K562 (cell line): ENCODE measurements around the gene TSHZ1. TPM values are rescaled to one million over a fixed set of nuclear protein-coding genes. Genes with fewer than 3 reads are reported as not detected.

Source experiments
- ATAC-seq: fragments of 200-7000 bp; cut with Tn5 transposase; 3 replicates; pipeline ENCODE4 v1.9.1; 2020; ENCODE audit warnings: moderate library complexity
- BruUV-seq: library from RNA; stranded (reverse); fragments of 400-500 nt; replicated peaks from 2 replicates; lab custom pipeline; 2021; lab: Mats Ljungman, UMichigan
- CTCF ChIA-PET: fragments of 300-600 bp; formaldehyde crosslinking; extraction: SDS; loops from one replicate; lab custom pipeline; 2021; ENCODE audit warnings: low intra/inter-chr PET ratio; lab: Yijun Ruan, JAX
- POLR2A ChIA-PET: fragments of 300-600, 350-650 bp; sonication (Branson Sonifier 250); formaldehyde crosslinking; extraction: SDS; loops from one replicate; lab custom pipeline; 2021; ENCODE audit warnings: antibody characterized with exemption, inconsistent platforms; lab: Yijun Ruan, JAX
- DNase-seq, 4 experiments: peaks; one replicate each; pipeline versions ENCODE4 v3.0.0 to v3.0.0-alpha.2; 2011 to 2018; ENCODE audit warnings: low spot score in 3 of 4, mixed read lengths in 3 of 4; ENCODE audit errors: extremely low read depth in 1 of 4
- FAIRE-seq: peaks from 2 replicates; lab custom pipeline; 2011; peaks lifted over from hg19 to GRCh38; lab: Jason Lieb, UNC
- H2AFZ ChIP-seq: 2 replicates; pipeline ENCODE4 v1.6.0; 2011; ENCODE audit warnings: low read depth, low read length, control low read depth, inconsistent platforms
- H3K27ac ChIP-seq: fragments of 200-600 bp; 3 replicates; pipeline ENCODE4 v1.8.0; 2011; ENCODE audit warnings: low read depth, mild to moderate bottlenecking, control low read depth, inconsistent platforms, low read length, moderate library complexity, mixed read lengths; ENCODE audit errors: extremely low read depth
- H3K27me3 ChIP-seq, 2 experiments: fragments of 300-600 bp in 1 of 2; 2 replicates in 1 of 2; 3 replicates in 1 of 2; pipeline versions ENCODE4 v1.6.0 to v1.8.0; 2011; ENCODE audit warnings: inconsistent platforms in 2 of 2, low read length in 2 of 2, mild to moderate bottlenecking in 1 of 2, mixed read lengths in 1 of 2, moderate library complexity in 1 of 2; ENCODE audit not compliant: control insufficient read depth in 2 of 2, insufficient read depth in 2 of 2
- H3K36me3 ChIP-seq: fragments of 300-600 bp; 3 replicates; pipeline ENCODE4 v1.8.0; 2011; ENCODE audit warnings: mild to moderate bottlenecking, low read length, inconsistent platforms; ENCODE audit not compliant: control insufficient read depth, insufficient read depth
- H3K4me1 ChIP-seq, 2 experiments: fragments of 200-600 bp in 1 of 2; replicated peaks in 1 of 2; 2 replicates in 1 of 2; 3 replicates in 1 of 2; pipeline versions ENCODE4 v1.5.1 to v1.8.0; 2011; ENCODE audit warnings: inconsistent platforms in 2 of 2, low read length in 2 of 2, mild to moderate bottlenecking in 1 of 2, mixed read lengths in 1 of 2, moderate library complexity in 1 of 2; ENCODE audit not compliant: control insufficient read depth in 2 of 2, insufficient read depth in 2 of 2
- H3K4me2 ChIP-seq: 2 replicates; pipeline ENCODE4 v1.6.1; 2011; ENCODE audit warnings: low read length, control low read depth, inconsistent platforms, mixed read lengths; ENCODE audit not compliant: insufficient read depth
- H3K4me3 ChIP-seq: fragments of 200-600 bp; sonication (generic), shearing (Covaris generic); 2 replicates; pipeline ENCODE4 v1.5.1; 2016; ENCODE audit warnings: control low read depth, inconsistent platforms
- H3K79me2 ChIP-seq: fragments of 200-600 bp; 3 replicates; pipeline ENCODE4 v1.8.0; 2011; ENCODE audit warnings: low read length, inconsistent platforms; ENCODE audit not compliant: control insufficient read depth, insufficient read depth
- H3K9ac ChIP-seq, 2 experiments: 2 replicates each; pipeline versions ENCODE4 v1.6.0 to v1.6.1; 2011; ENCODE audit warnings: low read depth in 2 of 2, low read length in 2 of 2, control low read depth in 1 of 2, inconsistent platforms in 1 of 2, mild to moderate bottlenecking in 1 of 2, mixed read lengths in 1 of 2; ENCODE audit not compliant: insufficient read depth in 1 of 2
- H3K9me1 ChIP-seq: one replicate; pipeline ENCODE4 v1.6.0; 2011; ENCODE audit warnings: inconsistent platforms, mild to moderate bottlenecking, low read length, moderate library complexity; ENCODE audit not compliant: control insufficient read depth, insufficient read depth
- H3K9me3 ChIP-seq: replicated peaks from 2 replicates; pipeline ENCODE4 v1.5.1; 2011; ENCODE audit warnings: low read depth, low read length, inconsistent platforms; ENCODE audit not compliant: control insufficient read depth, insufficient read depth
- H4K20me1 ChIP-seq: replicated peaks from 2 replicates; pipeline ENCODE4 v1.6.1; 2011; ENCODE audit warnings: low read length, inconsistent platforms, mixed read lengths; ENCODE audit not compliant: control insufficient read depth, insufficient read depth
- ARID3A ChIP-seq: IDR thresholded peaks from 2 replicates; pipeline ENCODE4 v1.6.1; 2012; ENCODE audit warnings: low read depth, low read length, improper control_type of control experiment, borderline replicate concordance
- ARID3B ChIP-seq: fragments of 250-450 bp; sonication (Bioruptor Pico); IDR thresholded peaks from 2 replicates; pipeline ENCODE4 v1.4.0; 2020; ENCODE audit warnings: borderline replicate concordance
- MTA1 ChIP-seq: fragments of 450-650 bp; IDR thresholded peaks from 2 replicates; pipeline ENCODE4 v1.6.1; 2017; ENCODE audit warnings: borderline replicate concordance
- PCBP1 ChIP-seq: fragments of 200-400 bp; formaldehyde crosslinking; IDR thresholded peaks from 2 replicates; pipeline ENCODE4 v1.6.1; 2018; ENCODE audit warnings: mild to moderate bottlenecking, low read depth, low read length; ENCODE audit not compliant: poor library complexity, severe bottlenecking
- PHB2 ChIP-seq: fragments of 450-650 bp; IDR thresholded peaks from 2 replicates; pipeline ENCODE4 v1.6.1; 2017; ENCODE audit warnings: low read depth
- RBM39 ChIP-seq: fragments of 200-400 bp; formaldehyde crosslinking; optimal IDR thresholded peaks from 2 replicates; pipeline ENCODE3; 2018; ENCODE audit warnings: low read depth, low read length
- XRCC3 ChIP-seq: fragments of 450-650 bp; IDR thresholded peaks from 2 replicates; pipeline ENCODE4 v1.6.1; 2017; ENCODE audit warnings: mild to moderate bottlenecking, moderate library complexity
- ZFP1 ChIP-seq: fragments of 450-650 bp; formaldehyde crosslinking; IDR thresholded peaks from 2 replicates; pipeline ENCODE4 v1.4.0; 2020; ENCODE audit warnings: mild to moderate bottlenecking, mixed read lengths
- WGBS: fragments of 100-300 bp; shearing (Covaris generic); methylation state at CpG from one replicate; pipeline ENCODE4 v1.1.6; 2016; ENCODE audit warnings: low coverage, mixed read lengths; ENCODE audit not compliant: insufficient coverage; ENCODE audit errors: missing lambda C conversion rate; 5-methylcytosine and 5-hydroxymethylcytosine counted together
- in situ Hi-C: fragments of 300-500 bp; cut with MboI; formaldehyde crosslinking; loops from 4 replicates; pipeline ENCODE4 v1.15.0; 2018; ENCODE audit warnings: inconsistent platforms, mixed read lengths
- intact Hi-C: fragments of 100-400 bp; cut with micrococcal nuclease; formaldehyde crosslinking; loops from 2 replicates; pipeline ENCODE4 v1.14.2; 2022
- polyA plus RNA-seq, 8 experiments: library from polyadenylated mRNA; depleted of rRNA in 4 of 8; stranded (reverse) in 5 of 8; unstranded in 3 of 8; fragments of >200 nt; fragmentation: Nextera tagmentation in 2 of 8; fragmentation: Illumina TruSeq in 1 of 8; extraction: Ambion mirVana in 2 of 8; extraction: Trizol in 1 of 8; gene quantifications; 2 replicates each; pipeline versions ENCODE4 v1.2.1 to v1.2.3, GENCODE V29; 2011 to 2014; ENCODE audit warnings: inconsistent platforms in 1 of 8, missing spikeins in 1 of 8
- total RNA-seq, 7 experiments: library from RNA; depleted of rRNA in 6 of 7; stranded (reverse); fragments of >200 nt in 6 of 7; fragmentation: Illumina TruSeq in 2 of 7; extraction: Trizol in 2 of 7; gene quantifications; 2 replicates each; pipeline versions ENCODE4 v1.2.1 to v1.2.3, GENCODE V29; 2011 to 2021; ENCODE audit warnings: low replicate concordance in 1 of 7
- TF ChIP-seq, protein P1 (sequence below): fragments of 450-650 bp; IDR thresholded peaks from 2 replicates; pipeline ENCODE4 v1.6.1; 2017; ENCODE audit warnings: mild to moderate bottlenecking, moderate library complexity
- TF ChIP-seq, protein P2 (sequence below): fragments of 450-650 bp; IDR thresholded peaks from 2 replicates; pipeline ENCODE4 v1.6.1; 2016; ENCODE audit warnings: borderline replicate concordance
- TF ChIP-seq, protein P3 (sequence below): fragments of 450-650 bp; formaldehyde crosslinking; IDR thresholded peaks from 2 replicates; pipeline ENCODE4 v1.4.0; 2020; ENCODE audit warnings: mild to moderate bottlenecking, mixed read lengths

Gene TSHZ1
- total and polyA plus RNA-seq, 9 of the 15 experiments (the other 6 are each of a cell fraction or from before 2014, with no cell fraction given): 1.1 to 7.2 (median 2.7) TPM

DNA sequence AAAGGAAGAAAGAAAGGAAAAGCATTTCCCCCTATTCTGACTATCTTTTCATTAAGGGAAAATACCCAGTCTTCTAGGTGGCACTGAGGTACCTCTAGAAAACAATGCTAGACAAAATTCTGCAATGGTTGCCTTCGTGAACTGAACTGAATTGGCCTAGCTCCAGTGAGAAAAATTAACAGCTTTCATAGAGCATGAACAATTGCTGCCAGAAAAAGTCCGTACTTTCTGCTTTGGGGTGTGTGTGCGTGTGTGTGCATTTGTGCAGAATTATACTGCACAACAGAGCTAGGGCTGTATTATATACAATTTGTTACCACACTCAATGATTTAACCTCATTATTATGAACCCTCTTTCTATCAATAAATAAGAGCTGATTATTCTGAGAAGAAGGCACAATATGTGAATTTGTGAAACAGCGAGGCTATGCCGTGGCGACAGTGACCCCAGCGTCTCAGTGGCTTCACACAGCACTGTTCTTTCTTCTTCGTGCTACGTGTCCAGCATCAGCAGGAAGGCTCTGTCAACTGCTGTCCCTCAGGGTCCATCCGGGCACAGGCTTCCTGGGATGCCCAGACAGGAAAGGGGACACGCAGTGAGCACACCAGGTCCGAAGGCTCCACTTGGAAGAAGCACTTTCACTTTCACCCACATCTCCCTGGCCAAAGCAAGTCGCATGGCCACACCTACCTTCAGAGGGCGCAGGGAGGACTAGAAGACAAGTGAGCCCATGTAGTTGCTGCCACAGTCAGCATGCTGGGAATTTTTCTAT lies 49.2 kb upstream of the TSHZ1 start (continued):
- TF ChIP-seq, protein P1, sequence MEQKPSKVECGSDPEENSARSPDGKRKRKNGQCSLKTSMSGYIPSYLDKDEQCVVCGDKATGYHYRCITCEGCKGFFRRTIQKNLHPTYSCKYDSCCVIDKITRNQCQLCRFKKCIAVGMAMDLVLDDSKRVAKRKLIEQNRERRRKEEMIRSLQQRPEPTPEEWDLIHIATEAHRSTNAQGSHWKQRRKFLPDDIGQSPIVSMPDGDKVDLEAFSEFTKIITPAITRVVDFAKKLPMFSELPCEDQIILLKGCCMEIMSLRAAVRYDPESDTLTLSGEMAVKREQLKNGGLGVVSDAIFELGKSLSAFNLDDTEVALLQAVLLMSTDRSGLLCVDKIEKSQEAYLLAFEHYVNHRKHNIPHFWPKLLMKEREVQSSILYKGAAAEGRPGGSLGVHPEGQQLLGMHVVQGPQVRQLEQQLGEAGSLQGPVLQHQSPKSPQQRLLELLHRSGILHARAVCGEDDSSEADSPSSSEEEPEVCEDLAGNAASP: no peak
- TF ChIP-seq XRCC3 (no peak), ZFP1 (CRISPR knock-in tag) (no peak), RBM39 (no peak), ARID3A (no peak)

DNA sequence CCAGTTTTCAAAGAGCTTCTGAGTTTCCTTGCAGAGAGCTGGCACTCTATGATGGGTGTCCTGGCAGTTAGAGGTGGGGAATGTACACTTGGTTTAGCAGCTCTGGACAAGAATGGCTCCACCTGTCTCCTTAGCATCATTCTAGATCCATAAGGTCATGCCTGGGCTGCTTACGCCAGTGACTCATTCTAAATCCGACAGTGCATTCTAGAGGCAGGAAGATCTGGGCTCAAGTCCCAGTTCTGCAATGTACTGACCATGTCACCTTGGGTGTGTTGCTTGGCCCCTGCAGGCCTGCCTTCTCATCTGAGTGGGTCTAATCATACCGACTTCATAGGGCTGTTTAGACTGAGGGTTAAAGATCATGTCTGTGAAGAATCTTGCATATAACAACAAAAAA lies 48.1 kb upstream of the TSHZ1 start:
- DNase-seq (no peak), ATAC-seq (no peak), FAIRE-seq (no peak)
- H3K9me1 ChIP-seq: no peaks in the 10 kb centered on the region
- POLR2A ChIA-PET: no interaction called here
- no peaks in the 10 kb centered on the region for H3K36me3 ChIP-seq
- no peak overlapping the region for H3K4me3 ChIP-seq
- intact Hi-C loops: loop anchor here (10.0 kb wide), 1 partner anchor 312 kb away; no protein-coding TSS in a partner anchor
- H4K20me1 ChIP-seq: no peaks in the 10 kb centered on the region
- H2AFZ ChIP-seq: no peak overlapping the region
- CTCF ChIA-PET: interaction anchor here (0.5 kb wide), 1 partner anchor 531 kb away, joined by 3 read pairs; no protein-coding TSS in a partner anchor
- peaks cover 0 to 7% of the 10 kb centered on the region in 2 experiments; a peak in 1 of 5 replicates for H3K4me1 ChIP-seq
- no TSS peak for BruUV-seq
- H3K9me3 ChIP-seq: no peaks in the 10 kb centered on the region
- in situ Hi-C loops: no loop called here
- peaks cover 14 to 63% of the 10 kb centered on the region in 2 experiments for H3K27me3 ChIP-seq
- no peak overlapping the region for H3K4me2 ChIP-seq
- no peak overlapping the region for H3K9ac ChIP-seq
- no peak overlapping the region for H3K27ac ChIP-seq
- 0% methylated on average over 1 of the region's 3 CpGs for WGBS
- no peaks in the 10 kb centered on the region for H3K79me2 ChIP-seq
- no peak for TF ChIP-seq RBM39
- TF ChIP-seq, protein P2, sequence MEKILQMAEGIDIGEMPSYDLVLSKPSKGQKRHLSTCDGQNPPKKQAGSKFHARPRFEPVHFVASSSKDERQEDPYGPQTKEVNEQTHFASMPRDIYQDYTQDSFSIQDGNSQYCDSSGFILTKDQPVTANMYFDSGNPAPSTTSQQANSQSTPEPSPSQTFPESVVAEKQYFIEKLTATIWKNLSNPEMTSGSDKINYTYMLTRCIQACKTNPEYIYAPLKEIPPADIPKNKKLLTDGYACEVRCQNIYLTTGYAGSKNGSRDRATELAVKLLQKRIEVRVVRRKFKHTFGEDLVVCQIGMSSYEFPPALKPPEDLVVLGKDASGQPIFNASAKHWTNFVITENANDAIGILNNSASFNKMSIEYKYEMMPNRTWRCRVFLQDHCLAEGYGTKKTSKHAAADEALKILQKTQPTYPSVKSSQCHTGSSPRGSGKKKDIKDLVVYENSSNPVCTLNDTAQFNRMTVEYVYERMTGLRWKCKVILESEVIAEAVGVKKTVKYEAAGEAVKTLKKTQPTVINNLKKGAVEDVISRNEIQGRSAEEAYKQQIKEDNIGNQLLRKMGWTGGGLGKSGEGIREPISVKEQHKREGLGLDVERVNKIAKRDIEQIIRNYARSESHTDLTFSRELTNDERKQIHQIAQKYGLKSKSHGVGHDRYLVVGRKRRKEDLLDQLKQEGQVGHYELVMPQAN: no peak
- TF ChIP-seq MTA1: no peak
- TF ChIP-seq, protein P3, sequence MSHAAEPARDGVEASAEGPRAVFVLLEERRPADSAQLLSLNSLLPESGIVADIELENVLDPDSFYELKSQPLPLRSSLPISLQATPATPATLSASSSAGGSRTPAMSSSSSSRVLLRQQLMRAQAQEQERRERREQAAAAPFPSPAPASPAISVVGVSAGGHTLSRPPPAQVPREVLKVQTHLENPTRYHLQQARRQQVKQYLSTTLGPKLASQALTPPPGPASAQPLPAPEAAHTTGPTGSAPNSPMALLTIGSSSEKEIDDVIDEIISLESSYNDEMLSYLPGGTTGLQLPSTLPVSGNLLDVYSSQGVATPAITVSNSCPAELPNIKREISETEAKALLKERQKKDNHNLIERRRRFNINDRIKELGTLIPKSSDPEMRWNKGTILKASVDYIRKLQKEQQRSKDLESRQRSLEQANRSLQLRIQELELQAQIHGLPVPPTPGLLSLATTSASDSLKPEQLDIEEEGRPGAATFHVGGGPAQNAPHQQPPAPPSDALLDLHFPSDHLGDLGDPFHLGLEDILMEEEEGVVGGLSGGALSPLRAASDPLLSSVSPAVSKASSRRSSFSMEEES (CRISPR knock-in tag): no peak
- TF ChIP-seq ARID3B (CRISPR knock-in tag): no peak
- no peak for TF ChIP-seq PHB2
- no peak for TF ChIP-seq PCBP1
